Measurements from ENCODE around the gene WLS. TPM values are rescaled to one million over a fixed set of nuclear protein-coding genes. Genes with fewer than 3 reads are reported as not detected.
A peak's percentile ranks its signal among the peaks of the same experiment; 100 is the strongest.

WLS gene
- total RNA-seq, 4 donors from 2014 or later: 34.8 to 78.9 (median 44.4) TPM

DNA sequence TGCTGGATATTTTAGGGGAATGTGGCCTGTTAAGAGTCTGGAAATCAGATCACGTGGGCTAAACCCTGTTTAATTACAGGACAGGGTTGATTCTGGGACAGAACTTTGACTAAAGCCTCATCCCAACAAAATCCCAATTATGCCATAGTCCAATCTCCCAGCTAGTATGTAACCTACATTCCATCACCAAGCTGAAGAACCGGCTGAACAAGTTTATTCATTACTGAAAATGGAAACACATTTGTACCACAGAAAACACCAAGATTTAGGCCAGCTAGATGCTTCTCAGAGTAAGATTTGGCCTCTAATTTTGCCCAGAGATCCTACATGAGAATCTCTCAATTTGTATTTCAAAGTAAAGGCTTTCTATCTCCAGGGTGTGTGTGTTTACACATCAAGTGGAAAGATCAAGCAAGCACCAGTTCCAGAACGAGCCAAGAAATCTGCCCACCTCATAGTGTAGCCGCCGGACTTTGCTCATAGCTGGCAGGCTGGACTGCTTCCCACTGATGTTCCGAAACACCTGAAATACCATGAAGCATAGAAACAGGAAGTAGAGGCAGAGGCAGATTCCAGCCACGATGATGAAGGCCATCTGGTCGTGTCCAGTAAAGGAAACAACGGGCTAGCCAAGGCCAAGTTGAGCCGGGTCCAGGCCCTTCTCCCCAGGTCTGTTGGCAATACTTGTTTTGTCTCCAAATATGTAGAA lies 86.8 kb downstream of the WLS start:
- Histone ChIP-seq H3K4me3 (no peak overlapping the region), H3K4me1 (peaks cover 0 to 24% (median 6%) of the 10 kb centered on the region in 4 donors), H3K36me3 (peaks cover 0 to 63% (median 0%) of the 10 kb centered on the region in 3 donors), H3K27me3 (no peaks in the 10 kb centered on the region), H3K27ac (peak overlapping the region in 1 of 4 donors; percentile 22), H3K9me3 (no peaks in the 10 kb centered on the region)
- WGBS, 2 donors: 72 to 75% methylated on average over 10 of the region's 10 CpGs
- no peak for DNase-seq (ENCODE audit: low spot score in 2 of 2)
- TF ChIP-seq POLR2A (IDR thresholded peaks at IDR 0.05) (no peak), EP300 (IDR thresholded peaks at IDR 0.05) (no peak)
- TF ChIP-seq, protein P1, sequence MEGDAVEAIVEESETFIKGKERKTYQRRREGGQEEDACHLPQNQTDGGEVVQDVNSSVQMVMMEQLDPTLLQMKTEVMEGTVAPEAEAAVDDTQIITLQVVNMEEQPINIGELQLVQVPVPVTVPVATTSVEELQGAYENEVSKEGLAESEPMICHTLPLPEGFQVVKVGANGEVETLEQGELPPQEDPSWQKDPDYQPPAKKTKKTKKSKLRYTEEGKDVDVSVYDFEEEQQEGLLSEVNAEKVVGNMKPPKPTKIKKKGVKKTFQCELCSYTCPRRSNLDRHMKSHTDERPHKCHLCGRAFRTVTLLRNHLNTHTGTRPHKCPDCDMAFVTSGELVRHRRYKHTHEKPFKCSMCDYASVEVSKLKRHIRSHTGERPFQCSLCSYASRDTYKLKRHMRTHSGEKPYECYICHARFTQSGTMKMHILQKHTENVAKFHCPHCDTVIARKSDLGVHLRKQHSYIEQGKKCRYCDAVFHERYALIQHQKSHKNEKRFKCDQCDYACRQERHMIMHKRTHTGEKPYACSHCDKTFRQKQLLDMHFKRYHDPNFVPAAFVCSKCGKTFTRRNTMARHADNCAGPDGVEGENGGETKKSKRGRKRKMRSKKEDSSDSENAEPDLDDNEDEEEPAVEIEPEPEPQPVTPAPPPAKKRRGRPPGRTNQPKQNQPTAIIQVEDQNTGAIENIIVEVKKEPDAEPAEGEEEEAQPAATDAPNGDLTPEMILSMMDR (IDR thresholded peaks at IDR 0.05): no peak

DNA sequence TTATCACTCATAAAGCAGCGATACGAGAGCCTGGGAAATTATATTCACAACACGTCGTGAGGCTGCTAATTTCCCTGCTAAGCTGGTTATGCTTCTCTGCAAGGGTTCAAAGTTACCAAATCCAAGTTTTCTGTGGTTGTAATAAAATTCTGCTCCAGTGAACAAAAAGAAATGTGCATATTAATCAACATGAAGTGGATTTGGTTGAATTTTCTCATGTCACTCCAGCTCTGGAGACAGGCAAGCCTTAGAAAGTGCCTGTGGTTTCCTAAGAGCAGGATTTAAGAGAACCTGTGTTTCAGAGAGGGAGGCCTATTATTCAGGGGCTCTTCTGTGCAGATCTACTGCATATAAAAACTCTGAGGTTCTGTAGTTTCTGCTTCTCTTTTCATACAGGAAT lies 87.5 kb downstream of the WLS start:
- WGBS, 2 donors: 95 to 96% methylated on average over 4 of the region's 4 CpGs
- Histone ChIP-seq H3K27ac (no peak overlapping the region), H3K36me3 (peaks cover 0 to 55% (median 0%) of the 10 kb centered on the region in 3 donors)

DNA sequence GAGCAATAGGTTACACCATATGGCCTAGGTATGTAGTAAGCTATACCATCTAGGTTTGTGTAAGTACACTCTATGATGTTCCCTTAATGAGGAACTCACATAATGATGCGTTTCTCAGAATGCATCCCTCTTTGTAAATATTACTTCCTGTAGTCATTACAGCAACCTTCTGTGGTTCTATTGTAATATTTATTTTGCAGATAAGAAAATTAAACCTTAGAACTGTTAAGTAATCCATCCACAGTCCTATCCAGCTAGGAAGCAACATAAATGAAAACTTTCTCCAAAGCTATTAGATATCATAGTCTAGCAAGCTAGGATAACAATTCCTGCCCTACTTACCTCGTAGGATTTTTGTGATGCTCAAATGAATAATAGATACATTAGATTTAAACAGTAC lies 88.7 kb downstream of the WLS start:
- DNase-seq (ENCODE audit: low spot score in 2 of 2): no peak
- no peak overlapping the region for H3K4me3 ChIP-seq
- H3K4me1 ChIP-seq: peaks cover 0 to 27% (median 6%) of the 10 kb centered on the region in 4 donors
- H3K27me3 ChIP-seq: no peaks in the 10 kb centered on the region
- 79 to 86% methylated on average over 2 of the region's 2 CpGs for WGBS, 2 donors
- no peaks in the 10 kb centered on the region for H3K9me3 ChIP-seq
- H3K27ac ChIP-seq: no peak overlapping the region
- TF ChIP-seq, protein P1 (IDR thresholded peaks at IDR 0.05): no peak
- TF ChIP-seq EP300 (IDR thresholded peaks at IDR 0.05) (no peak), POLR2A (IDR thresholded peaks at IDR 0.05) (no peak)
- peaks cover 0 to 43% (median 0%) of the 10 kb centered on the region in 3 donors for H3K36me3 ChIP-seq

More for the DNA sequence above, 87.5 kb downstream of the WLS start:
- H3K27me3 ChIP-seq: no peaks in the 10 kb centered on the region
- H3K4me3 ChIP-seq: no peak overlapping the region
- DNase-seq (ENCODE audit: low spot score in 2 of 2): no peak
- TF ChIP-seq EP300 (IDR thresholded peaks at IDR 0.05): no peak
- no peak for TF ChIP-seq POLR2A (IDR thresholded peaks at IDR 0.05)
- TF ChIP-seq, protein P1 (IDR thresholded peaks at IDR 0.05): no peak
- H3K4me1 ChIP-seq: peaks cover 0 to 30% (median 6%) of the 10 kb centered on the region in 4 donors
- no peaks in the 10 kb centered on the region for H3K9me3 ChIP-seq

DNA sequence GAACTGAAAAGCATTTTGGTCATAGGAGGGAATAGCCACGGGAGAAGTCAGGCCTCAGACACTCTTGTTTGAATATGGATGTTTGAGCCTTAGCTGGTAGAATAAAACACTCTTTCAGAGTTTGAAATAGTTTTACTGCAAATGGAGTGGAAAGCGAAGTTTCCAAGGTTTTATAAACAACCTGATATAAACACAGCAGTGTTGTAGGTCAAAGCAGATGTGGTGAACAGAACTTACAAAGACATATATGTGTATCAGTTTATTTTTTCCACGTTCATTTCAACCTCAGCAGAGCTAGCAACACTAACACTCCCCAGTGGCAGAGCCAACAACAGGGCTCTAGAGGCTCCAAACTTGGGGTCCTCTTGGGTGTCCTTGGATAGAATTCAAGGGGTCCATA lies 89.9 kb downstream of the WLS start:
- TF ChIP-seq POLR2A (IDR thresholded peaks at IDR 0.05) (no peak), EP300 (IDR thresholded peaks at IDR 0.05) (no peak)
- TF ChIP-seq, protein P1 (IDR thresholded peaks at IDR 0.05): no peak
- 44 to 62% methylated on average over 3 of the region's 3 CpGs for WGBS, 2 donors
- no peaks in the 10 kb centered on the region for H3K27me3 ChIP-seq
- H3K27ac ChIP-seq: peak overlapping the region in 3 of 4 donors; percentile 48 to 73 (median 63)
- peaks cover 0 to 40% (median 0%) of the 10 kb centered on the region in 3 donors for H3K36me3 ChIP-seq
- H3K4me1 ChIP-seq: peaks cover 0 to 27% (median 6%) of the 10 kb centered on the region in 4 donors
- DNase-seq (ENCODE audit: low spot score in 2 of 2): no peak
- no peaks in the 10 kb centered on the region for H3K9me3 ChIP-seq
- no peak overlapping the region for H3K4me3 ChIP-seq

DNA sequence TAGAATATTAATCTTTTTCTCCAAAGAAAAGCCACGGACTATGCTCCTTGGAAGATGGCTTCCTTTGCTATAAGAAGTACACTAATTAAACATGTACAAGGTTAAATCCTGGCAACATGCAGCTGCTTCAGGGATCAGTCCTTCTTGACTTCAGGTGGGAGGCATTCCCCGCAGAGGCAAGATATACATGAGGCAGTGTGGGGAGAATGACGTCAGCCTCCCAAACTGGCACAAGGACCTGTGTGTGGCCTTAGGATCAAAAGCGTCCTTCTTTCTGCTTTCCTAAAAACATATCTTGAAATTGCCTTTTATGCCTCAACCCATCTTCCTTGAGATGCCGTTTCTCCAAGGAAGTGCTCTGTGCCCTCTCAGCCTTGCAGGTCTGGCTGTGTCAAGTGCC lies 90.3 kb downstream of the WLS start:
- WGBS, 2 donors: 38 to 47% methylated on average over 5 of the region's 5 CpGs
- peaks cover 0 to 27% (median 6%) of the 10 kb centered on the region in 4 donors for H3K4me1 ChIP-seq
- TF ChIP-seq POLR2A (IDR thresholded peaks at IDR 0.05) (no peak), EP300 (IDR thresholded peaks at IDR 0.05) (no peak)
- TF ChIP-seq, protein P1 (IDR thresholded peaks at IDR 0.05): no peak

More for the DNA sequence above, 90.3 kb downstream of the WLS start:
- Histone ChIP-seq H3K9me3 (no peaks in the 10 kb centered on the region), H3K4me3 (no peak overlapping the region), H3K27me3 (no peaks in the 10 kb centered on the region), H3K27ac (peak overlapping the region in 3 of 4 donors; percentile 48 to 73 (median 63)), H3K36me3 (peaks cover 0 to 41% (median 0%) of the 10 kb centered on the region in 3 donors)
- no peak for DNase-seq (ENCODE audit: low spot score in 2 of 2)

Measured in tibial nerve (tissue), 4 donors.